Stimulated activated naive CD4-positive, alpha-beta T cell treated with Interleukin-2 at 50 U/mL for 16 hours (primary cell): ENCODE results near the gene RALGAPB.
"Not testable (repeated sequence)": the region's sequence is repeated elsewhere in the genome, so short reads cannot be mapped to it uniquely, and the experiment has no call there.

Experiments used
- DNase-seq: peaks from one replicate; lab custom pipeline; 2025; lab: John Stamatoyannopoulos, UW

RALGAPB gene

GRCh38 chr20:38447251-38447661 lies 25.4 kb upstream of the RALGAPB start:
- no peak for DNase-seq

- no peak for DNase-seq
Observed at GRCh38 chr20:38447931-38448675, 24.5 kb upstream of the RALGAPB start.

GRCh38 chr20:38449046-38449445 lies 23.6 kb upstream of the RALGAPB start:
- no peak for DNase-seq

- no peak for DNase-seq
Observed at GRCh38 chr20:38450412-38450975, 22.1 kb upstream of the RALGAPB start.

GRCh38 chr20:38452880-38453624 lies 19.6 kb upstream of the RALGAPB start:
- DNase-seq: no peak

- no peak for DNase-seq
Observed at GRCh38 chr20:38453941-38454340, 18.7 kb upstream of the RALGAPB start.

GRCh38 chr20:38454556-38455473 lies 17.8 kb upstream of the RALGAPB start:
- no peak for DNase-seq

GRCh38 chr20:38458314-38458713 lies 14.3 kb upstream of the RALGAPB start:
- DNase-seq: no peak

- DNase-seq: no peak
Observed at GRCh38 chr20:38460040-38460623, 12.5 kb upstream of the RALGAPB start.

GRCh38 chr20:38460631-38461030 lies 12.0 kb upstream of the RALGAPB start:
- DNase-seq: not testable (repeated sequence)

- not testable (repeated sequence) for DNase-seq
Observed at GRCh38 chr20:38461167-38461566, 11.5 kb upstream of the RALGAPB start.

GRCh38 chr20:38461569-38461968 lies 11.1 kb upstream of the RALGAPB start:
- DNase-seq: not testable (repeated sequence)

GRCh38 chr20:38466171-38466570 lies 6.5 kb upstream of the RALGAPB start:
- no peak for DNase-seq

GRCh38 chr20:38466983-38467382 lies 5.7 kb upstream of the RALGAPB start:
- no peak for DNase-seq

GRCh38 chr20:38471245-38471644 lies 1.4 kb upstream of the RALGAPB start:
- no peak for DNase-seq

GRCh38 chr20:38471987-38472512 lies 593 bp upstream of the RALGAPB start:
- DNase-seq: no peak

- DNase-seq: no peak
Observed at GRCh38 chr20:38473367-38473795, 738 bp downstream of the RALGAPB start.

- no peak for DNase-seq
Observed at GRCh38 chr20:38477747-38478146, 5.1 kb downstream of the RALGAPB start.

- no peak for DNase-seq
Observed at GRCh38 chr20:38479596-38479995, 7.0 kb downstream of the RALGAPB start.

- no peak for DNase-seq
Observed at GRCh38 chr20:38485041-38485440, 12.4 kb downstream of the RALGAPB start.

- DNase-seq: no peak
Observed at GRCh38 chr20:38489181-38489580, 16.5 kb downstream of the RALGAPB start.
